WTC11 (cell line): ENCODE results near the gene ACACA. TPM values are rescaled to one million over a fixed set of nuclear protein-coding genes. Genes with fewer than 3 reads are reported as not detected.

Experiments used
- ATAC-seq: fragments of 200-7000 bp; cut with Tn5 transposase; 2 replicates; pipeline ENCODE4 v1.10.0; 2021; ENCODE audit warnings: mild to moderate bottlenecking, moderate library complexity
- CTCF ChIA-PET: fragments of 300-600 bp; sonication (Branson Sonifier 250); formaldehyde crosslinking; loops from one replicate; lab custom pipeline; 2021; ENCODE audit warnings: antibody characterized with exemption; lab: Charles Lee
- POLR2A ChIA-PET: fragments of 350-600 bp; sonication (Branson Sonifier 250); formaldehyde crosslinking; loops from one replicate; lab custom pipeline; 2021; ENCODE audit warnings: antibody characterized with exemption; lab: Charles Lee
- DNase-seq: peaks from one replicate; pipeline ENCODE4 v3.0.0; 2021; ENCODE audit warnings: low spot score
- H3K27ac Mint-ChIP-seq: 2 replicates; pipeline ENCODE4 v1.8.0; 2021; ENCODE audit warnings: mixed read lengths
- H3K27me3 Mint-ChIP-seq: 2 replicates; pipeline ENCODE4 v1.8.0; 2021; ENCODE audit warnings: low read depth, mild to moderate bottlenecking, moderate library complexity, mixed read lengths
- H3K36me3 Mint-ChIP-seq: 2 replicates; pipeline ENCODE4 v1.8.0; 2021; ENCODE audit warnings: mixed read lengths
- H3K4me1 Mint-ChIP-seq: 2 replicates; pipeline ENCODE4 v1.8.0; 2022; ENCODE audit warnings: mixed read lengths
- H3K4me3 Mint-ChIP-seq: 2 replicates; pipeline ENCODE4 v1.8.0; 2021; ENCODE audit warnings: mild to moderate bottlenecking, moderate library complexity, mixed read lengths
- H3K9me3 Mint-ChIP-seq: 2 replicates; pipeline ENCODE4 v1.8.0; 2021; ENCODE audit warnings: mixed read lengths
- CBFB ChIP-seq: sonication (generic); formaldehyde crosslinking; IDR thresholded peaks from 2 replicates; pipeline ENCODE4 v1.8.1; 2022; ENCODE audit warnings: mild to moderate bottlenecking, low read depth, missing genetic modification reagents
- ESRRA ChIP-seq: sonication (generic); formaldehyde crosslinking; IDR thresholded peaks from 2 replicates; pipeline ENCODE4 v1.8.1; 2022; ENCODE audit warnings: mild to moderate bottlenecking, missing genetic modification reagents, borderline replicate concordance
- FOXP1 ChIP-seq: sonication (generic); formaldehyde crosslinking; IDR thresholded peaks from 2 replicates; pipeline ENCODE4 v1.8.0; 2022; ENCODE audit warnings: missing genetic modification reagents, mild to moderate bottlenecking, moderate library complexity, borderline replicate concordance
- MXD4 ChIP-seq: fragments of 250-450 bp; sonication (Bioruptor Pico); IDR thresholded peaks from 2 replicates; pipeline ENCODE4 v1.8.0; 2021; ENCODE audit warnings: mild to moderate bottlenecking, moderate library complexity, borderline replicate concordance
- SMAD3 ChIP-seq: sonication (generic); formaldehyde crosslinking; IDR thresholded peaks from 2 replicates; pipeline ENCODE4 v1.8.0; 2022; ENCODE audit warnings: missing genetic modification reagents, mild to moderate bottlenecking, borderline replicate concordance
- SP1 ChIP-seq: sonication (generic); formaldehyde crosslinking; conservative IDR thresholded peaks from 2 replicates; pipeline ENCODE4 v1.8.1; 2022; ENCODE audit warnings: missing genetic modification reagents
- TEAD1 ChIP-seq: sonication (generic); formaldehyde crosslinking; IDR thresholded peaks from 2 replicates; pipeline ENCODE4 v1.8.0; 2022; ENCODE audit warnings: mild to moderate bottlenecking, missing genetic modification reagents
- ZNF416 ChIP-seq: fragments of 250-450 bp; sonication (Bioruptor Pico); IDR thresholded peaks from 2 replicates; pipeline ENCODE4 v1.9.0; 2021; ENCODE audit warnings: mild to moderate bottlenecking, inconsistent platforms
- ZNF671 ChIP-seq: fragments of 250-450 bp; sonication (Bioruptor Pico); IDR thresholded peaks from 2 replicates; pipeline ENCODE4 v1.8.0; 2021; ENCODE audit warnings: mild to moderate bottlenecking
- total RNA-seq: library from RNA; stranded (reverse); gene quantifications from 3 replicates; pipeline ENCODE4 v1.2.3, GENCODE V29; 2021
- TF ChIP-seq, protein P1 (sequence below): sonication (generic); formaldehyde crosslinking; IDR thresholded peaks from 2 replicates; pipeline ENCODE4 v1.8.0; 2022; ENCODE audit warnings: mild to moderate bottlenecking, missing genetic modification reagents
- TF ChIP-seq, protein P2 (sequence below): fragments of 250-450 bp; sonication (Bioruptor Pico); conservative IDR thresholded peaks from 2 replicates; pipeline ENCODE4 v1.9.0; 2021; ENCODE audit warnings: mild to moderate bottlenecking
- TF ChIP-seq, protein P3 (sequence below): fragments of 200-600 bp; IDR thresholded peaks from 2 replicates; pipeline ENCODE4 v1.8.0; 2022; ENCODE audit warnings: antibody characterized with exemption
- TF ChIP-seq, protein P4 (sequence below): sonication (generic); formaldehyde crosslinking; IDR thresholded peaks from 2 replicates; pipeline ENCODE4 v1.8.1; 2022; ENCODE audit warnings: missing genetic modification reagents, borderline replicate concordance
- TF ChIP-seq, protein P5 (sequence below): sonication (generic); formaldehyde crosslinking; IDR thresholded peaks from 2 replicates; pipeline ENCODE4 v1.8.1; 2023; ENCODE audit warnings: mild to moderate bottlenecking, missing genetic modification reagents, borderline replicate concordance
- TF ChIP-seq, protein P6 (sequence below): fragments of 250-450 bp; sonication (Bioruptor Pico); IDR thresholded peaks from 2 replicates; pipeline ENCODE4 v1.9.0; 2021; ENCODE audit warnings: moderate library complexity, mild to moderate bottlenecking, inconsistent platforms, borderline replicate concordance
- TF ChIP-seq, protein P7 (sequence below): sonication (generic); formaldehyde crosslinking; IDR thresholded peaks from 2 replicates; pipeline ENCODE4 v1.8.0; 2023; ENCODE audit warnings: mild to moderate bottlenecking, missing genetic modification reagents
- TF ChIP-seq, protein P8 (sequence below): sonication (generic); formaldehyde crosslinking; IDR thresholded peaks from 2 replicates; pipeline ENCODE4 v1.8.1; 2022; ENCODE audit warnings: low read depth, mild to moderate bottlenecking, moderate library complexity, missing genetic modification reagents, borderline replicate concordance

ACACA gene
- total RNA-seq, 1 experiment from 2014 or later = 167 TPM

DNA sequence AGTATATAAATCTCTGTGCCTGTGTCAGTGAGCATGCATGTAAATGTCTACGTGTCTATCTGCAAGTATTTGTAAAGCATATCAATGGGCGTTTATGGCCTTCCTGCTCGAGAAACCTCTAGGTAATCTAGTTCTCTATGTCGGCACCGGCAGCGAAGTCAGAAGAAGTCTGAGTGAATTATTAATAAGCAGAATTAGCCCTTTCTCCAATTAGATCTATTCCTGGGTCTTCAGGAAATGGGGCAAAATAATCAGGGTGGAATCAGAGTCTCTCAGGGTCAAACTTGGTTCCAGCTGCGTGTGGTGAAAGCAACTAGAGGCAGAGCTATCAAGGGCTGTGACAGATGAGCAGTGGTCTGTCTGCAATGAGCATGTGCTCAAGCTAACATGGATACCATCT, 30.9 kb downstream of the ACACA start, which contains the start of gene C17orf78:
Gene C17orf78, plus strand, starts transcription at position 280 of the 400 bp plus-strand sequence. Its CDS starts 108 bp downstream, at position 388.
- ATAC-seq (no peak), DNase-seq (no peak)
- Mint-ChIP-seq H3K4me1 (0 out of 2 replicates have a peak, but pooled peaks cover 3% of the 10 kb centered on the region), H3K9me3 (no peaks in the 10 kb centered on the region), H3K36me3 (no peaks in the 10 kb centered on the region), H3K27ac (no peak within 1 kb of the TSS), H3K27me3 (no peaks in the 10 kb centered on the region), H3K4me3 (no peak within 1 kb of the TSS)
- POLR2A ChIA-PET = interaction anchor here (0.7 kb wide), 1 partner anchor 108 kb away, joined by 3 read pairs; no protein-coding TSS in a partner anchor
- TF ChIP-seq, protein P1, sequence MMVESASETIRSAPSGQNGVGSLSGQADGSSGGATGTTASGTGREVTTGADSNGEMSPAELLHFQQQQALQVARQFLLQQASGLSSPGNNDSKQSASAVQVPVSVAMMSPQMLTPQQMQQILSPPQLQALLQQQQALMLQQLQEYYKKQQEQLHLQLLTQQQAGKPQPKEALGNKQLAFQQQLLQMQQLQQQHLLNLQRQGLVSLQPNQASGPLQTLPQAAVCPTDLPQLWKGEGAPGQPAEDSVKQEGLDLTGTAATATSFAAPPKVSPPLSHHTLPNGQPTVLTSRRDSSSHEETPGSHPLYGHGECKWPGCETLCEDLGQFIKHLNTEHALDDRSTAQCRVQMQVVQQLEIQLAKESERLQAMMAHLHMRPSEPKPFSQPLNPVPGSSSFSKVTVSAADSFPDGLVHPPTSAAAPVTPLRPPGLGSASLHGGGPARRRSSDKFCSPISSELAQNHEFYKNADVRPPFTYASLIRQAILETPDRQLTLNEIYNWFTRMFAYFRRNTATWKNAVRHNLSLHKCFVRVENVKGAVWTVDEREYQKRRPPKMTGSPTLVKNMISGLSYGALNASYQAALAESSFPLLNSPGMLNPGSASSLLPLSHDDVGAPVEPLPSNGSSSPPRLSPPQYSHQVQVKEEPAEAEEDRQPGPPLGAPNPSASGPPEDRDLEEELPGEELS (CRISPR knock-in tag) = no peak
- no peak for TF ChIP-seq TEAD1 (CRISPR knock-in tag)
- TF ChIP-seq, protein P2, sequence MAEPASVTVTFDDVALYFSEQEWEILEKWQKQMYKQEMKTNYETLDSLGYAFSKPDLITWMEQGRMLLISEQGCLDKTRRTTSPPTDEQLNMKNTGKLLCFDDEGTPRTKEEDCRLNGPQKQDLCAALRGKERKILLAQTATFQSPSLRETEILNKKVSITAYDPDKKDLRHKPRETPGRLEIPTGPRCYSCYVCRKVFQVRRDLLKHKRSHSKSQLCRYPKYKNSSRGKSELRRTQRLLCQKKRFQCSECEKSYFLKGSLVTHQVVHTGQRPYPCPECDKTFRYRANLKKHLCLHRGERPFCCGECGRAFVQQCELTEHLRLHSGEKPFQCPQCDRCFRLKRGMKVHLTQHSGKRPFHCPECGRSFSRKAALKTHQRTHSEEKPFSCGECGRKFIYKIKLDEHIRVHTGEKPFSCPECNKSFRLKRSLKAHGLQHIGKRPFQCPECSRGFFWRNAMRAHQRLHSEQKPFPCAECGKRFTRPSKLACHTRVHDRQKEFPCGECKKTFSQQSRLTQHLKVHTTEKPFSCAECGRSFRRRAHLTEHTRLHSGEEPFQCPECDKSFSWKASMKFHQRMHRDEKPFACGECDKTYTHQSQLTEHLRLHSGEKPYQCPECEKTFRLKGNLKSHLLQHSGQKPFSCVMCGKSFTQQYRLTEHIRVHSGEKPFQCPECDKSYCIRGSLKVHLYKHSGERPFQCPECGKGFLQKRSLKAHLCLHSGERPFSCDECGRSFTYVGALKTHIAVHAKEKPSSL = no peak
- no peak for TF ChIP-seq MXD4 (CRISPR knock-in tag)
- no peak for TF ChIP-seq SP1
- TF ChIP-seq, protein P3, sequence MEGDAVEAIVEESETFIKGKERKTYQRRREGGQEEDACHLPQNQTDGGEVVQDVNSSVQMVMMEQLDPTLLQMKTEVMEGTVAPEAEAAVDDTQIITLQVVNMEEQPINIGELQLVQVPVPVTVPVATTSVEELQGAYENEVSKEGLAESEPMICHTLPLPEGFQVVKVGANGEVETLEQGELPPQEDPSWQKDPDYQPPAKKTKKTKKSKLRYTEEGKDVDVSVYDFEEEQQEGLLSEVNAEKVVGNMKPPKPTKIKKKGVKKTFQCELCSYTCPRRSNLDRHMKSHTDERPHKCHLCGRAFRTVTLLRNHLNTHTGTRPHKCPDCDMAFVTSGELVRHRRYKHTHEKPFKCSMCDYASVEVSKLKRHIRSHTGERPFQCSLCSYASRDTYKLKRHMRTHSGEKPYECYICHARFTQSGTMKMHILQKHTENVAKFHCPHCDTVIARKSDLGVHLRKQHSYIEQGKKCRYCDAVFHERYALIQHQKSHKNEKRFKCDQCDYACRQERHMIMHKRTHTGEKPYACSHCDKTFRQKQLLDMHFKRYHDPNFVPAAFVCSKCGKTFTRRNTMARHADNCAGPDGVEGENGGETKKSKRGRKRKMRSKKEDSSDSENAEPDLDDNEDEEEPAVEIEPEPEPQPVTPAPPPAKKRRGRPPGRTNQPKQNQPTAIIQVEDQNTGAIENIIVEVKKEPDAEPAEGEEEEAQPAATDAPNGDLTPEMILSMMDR = no peak
- TF ChIP-seq, protein P4, sequence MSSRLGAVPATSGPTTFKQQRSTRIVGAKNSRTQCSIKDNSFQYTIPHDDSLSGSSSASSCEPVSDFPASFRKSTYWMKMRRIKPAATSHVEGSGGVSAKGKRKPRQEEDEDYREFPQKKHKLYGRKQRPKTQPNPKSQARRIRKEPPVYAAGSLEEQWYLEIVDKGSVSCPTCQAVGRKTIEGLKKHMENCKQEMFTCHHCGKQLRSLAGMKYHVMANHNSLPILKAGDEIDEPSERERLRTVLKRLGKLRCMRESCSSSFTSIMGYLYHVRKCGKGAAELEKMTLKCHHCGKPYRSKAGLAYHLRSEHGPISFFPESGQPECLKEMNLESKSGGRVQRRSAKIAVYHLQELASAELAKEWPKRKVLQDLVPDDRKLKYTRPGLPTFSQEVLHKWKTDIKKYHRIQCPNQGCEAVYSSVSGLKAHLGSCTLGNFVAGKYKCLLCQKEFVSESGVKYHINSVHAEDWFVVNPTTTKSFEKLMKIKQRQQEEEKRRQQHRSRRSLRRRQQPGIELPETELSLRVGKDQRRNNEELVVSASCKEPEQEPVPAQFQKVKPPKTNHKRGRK = no peak
- TF ChIP-seq, protein P5, sequence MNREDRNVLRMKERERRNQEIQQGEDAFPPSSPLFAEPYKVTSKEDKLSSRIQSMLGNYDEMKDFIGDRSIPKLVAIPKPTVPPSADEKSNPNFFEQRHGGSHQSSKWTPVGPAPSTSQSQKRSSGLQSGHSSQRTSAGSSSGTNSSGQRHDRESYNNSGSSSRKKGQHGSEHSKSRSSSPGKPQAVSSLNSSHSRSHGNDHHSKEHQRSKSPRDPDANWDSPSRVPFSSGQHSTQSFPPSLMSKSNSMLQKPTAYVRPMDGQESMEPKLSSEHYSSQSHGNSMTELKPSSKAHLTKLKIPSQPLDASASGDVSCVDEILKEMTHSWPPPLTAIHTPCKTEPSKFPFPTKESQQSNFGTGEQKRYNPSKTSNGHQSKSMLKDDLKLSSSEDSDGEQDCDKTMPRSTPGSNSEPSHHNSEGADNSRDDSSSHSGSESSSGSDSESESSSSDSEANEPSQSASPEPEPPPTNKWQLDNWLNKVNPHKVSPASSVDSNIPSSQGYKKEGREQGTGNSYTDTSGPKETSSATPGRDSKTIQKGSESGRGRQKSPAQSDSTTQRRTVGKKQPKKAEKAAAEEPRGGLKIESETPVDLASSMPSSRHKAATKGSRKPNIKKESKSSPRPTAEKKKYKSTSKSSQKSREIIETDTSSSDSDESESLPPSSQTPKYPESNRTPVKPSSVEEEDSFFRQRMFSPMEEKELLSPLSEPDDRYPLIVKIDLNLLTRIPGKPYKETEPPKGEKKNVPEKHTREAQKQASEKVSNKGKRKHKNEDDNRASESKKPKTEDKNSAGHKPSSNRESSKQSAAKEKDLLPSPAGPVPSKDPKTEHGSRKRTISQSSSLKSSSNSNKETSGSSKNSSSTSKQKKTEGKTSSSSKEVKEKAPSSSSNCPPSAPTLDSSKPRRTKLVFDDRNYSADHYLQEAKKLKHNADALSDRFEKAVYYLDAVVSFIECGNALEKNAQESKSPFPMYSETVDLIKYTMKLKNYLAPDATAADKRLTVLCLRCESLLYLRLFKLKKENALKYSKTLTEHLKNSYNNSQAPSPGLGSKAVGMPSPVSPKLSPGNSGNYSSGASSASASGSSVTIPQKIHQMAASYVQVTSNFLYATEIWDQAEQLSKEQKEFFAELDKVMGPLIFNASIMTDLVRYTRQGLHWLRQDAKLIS (CRISPR knock-in tag) = no peak
- no peak for TF ChIP-seq FOXP1
- TF ChIP-seq ESRRA (CRISPR knock-in tag) = no peak
- TF ChIP-seq ZNF416 = no peak
- TF ChIP-seq, protein P6, sequence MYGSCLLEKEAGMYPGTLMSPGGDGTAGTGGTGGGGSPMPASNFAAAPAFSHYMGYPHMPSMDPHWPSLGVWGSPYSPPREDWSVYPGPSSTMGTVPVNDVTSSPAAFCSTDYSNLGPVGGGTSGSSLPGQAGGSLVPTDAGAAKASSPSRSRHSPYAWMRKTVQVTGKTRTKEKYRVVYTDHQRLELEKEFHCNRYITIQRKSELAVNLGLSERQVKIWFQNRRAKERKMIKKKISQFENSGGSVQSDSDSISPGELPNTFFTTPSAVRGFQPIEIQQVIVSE (CRISPR knock-in tag) = no peak
- TF ChIP-seq, protein P7, sequence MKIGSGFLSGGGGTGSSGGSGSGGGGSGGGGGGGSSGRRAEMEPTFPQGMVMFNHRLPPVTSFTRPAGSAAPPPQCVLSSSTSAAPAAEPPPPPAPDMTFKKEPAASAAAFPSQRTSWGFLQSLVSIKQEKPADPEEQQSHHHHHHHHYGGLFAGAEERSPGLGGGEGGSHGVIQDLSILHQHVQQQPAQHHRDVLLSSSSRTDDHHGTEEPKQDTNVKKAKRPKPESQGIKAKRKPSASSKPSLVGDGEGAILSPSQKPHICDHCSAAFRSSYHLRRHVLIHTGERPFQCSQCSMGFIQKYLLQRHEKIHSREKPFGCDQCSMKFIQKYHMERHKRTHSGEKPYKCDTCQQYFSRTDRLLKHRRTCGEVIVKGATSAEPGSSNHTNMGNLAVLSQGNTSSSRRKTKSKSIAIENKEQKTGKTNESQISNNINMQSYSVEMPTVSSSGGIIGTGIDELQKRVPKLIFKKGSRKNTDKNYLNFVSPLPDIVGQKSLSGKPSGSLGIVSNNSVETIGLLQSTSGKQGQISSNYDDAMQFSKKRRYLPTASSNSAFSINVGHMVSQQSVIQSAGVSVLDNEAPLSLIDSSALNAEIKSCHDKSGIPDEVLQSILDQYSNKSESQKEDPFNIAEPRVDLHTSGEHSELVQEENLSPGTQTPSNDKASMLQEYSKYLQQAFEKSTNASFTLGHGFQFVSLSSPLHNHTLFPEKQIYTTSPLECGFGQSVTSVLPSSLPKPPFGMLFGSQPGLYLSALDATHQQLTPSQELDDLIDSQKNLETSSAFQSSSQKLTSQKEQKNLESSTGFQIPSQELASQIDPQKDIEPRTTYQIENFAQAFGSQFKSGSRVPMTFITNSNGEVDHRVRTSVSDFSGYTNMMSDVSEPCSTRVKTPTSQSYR = no peak
- no peak for TF ChIP-seq SMAD3 (CRISPR knock-in tag)
- TF ChIP-seq, protein P8, sequence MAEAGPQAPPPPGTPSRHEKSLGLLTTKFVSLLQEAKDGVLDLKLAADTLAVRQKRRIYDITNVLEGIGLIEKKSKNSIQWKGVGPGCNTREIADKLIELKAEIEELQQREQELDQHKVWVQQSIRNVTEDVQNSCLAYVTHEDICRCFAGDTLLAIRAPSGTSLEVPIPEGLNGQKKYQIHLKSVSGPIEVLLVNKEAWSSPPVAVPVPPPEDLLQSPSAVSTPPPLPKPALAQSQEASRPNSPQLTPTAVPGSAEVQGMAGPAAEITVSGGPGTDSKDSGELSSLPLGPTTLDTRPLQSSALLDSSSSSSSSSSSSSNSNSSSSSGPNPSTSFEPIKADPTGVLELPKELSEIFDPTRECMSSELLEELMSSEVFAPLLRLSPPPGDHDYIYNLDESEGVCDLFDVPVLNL (CRISPR knock-in tag) = no peak
- no peak for TF ChIP-seq CBFB
- no peak for TF ChIP-seq ZNF671 (CRISPR knock-in tag)
- CTCF ChIA-PET = interaction anchor here (0.6 to 1.1 kb wide), 3 partner anchors 11 to 773 kb away, joined by 3 to 4 read pairs (median 4); no protein-coding TSS in a partner anchor
